ENCODE results near the gene PERM1. TPM values are rescaled to one million over a fixed set of nuclear protein-coding genes. Genes with fewer than 3 reads are reported as not detected.
A peak's percentile ranks its signal among the peaks of the same experiment; 100 is the strongest.

The PERM1 gene
- total and polyA plus RNA-seq, 2 of the 13 experiments (the other 11 are each of a cell fraction or from before 2014, with no cell fraction given) = 0.04 to 0.29 TPM

GRCh38 chr1:998745-998994 is 16.8 kb upstream of the PERM1 start:
- peaks cover 4% of the 10 kb centered on the region; the same call in 1 of the 2 replicates for H4K20me1 ChIP-seq (ENCODE audit: insufficient read depth, low read length)
- H2AFZ ChIP-seq (ENCODE audit: low read length) = no peak overlapping the region
- ChIA-PET POLR2A (interaction anchor here (1.0 to 3.2 kb wide), 3 partner anchors 8 to 61 kb away, joined by 3 to 13 read pairs (median 6); partner anchors contain the start of gene ISG15), CTCF (ENCODE audit: low intra/inter-chr PET ratio, low total read pairs) (no interaction called here)
- DNase-seq (ENCODE audit: low spot score) (no peak), FAIRE-seq (no peak), ATAC-seq (no peak)
- no peaks in the 10 kb centered on the region for H3K9me3 ChIP-seq (ENCODE audit: low read length)
- H3K27me3 ChIP-seq (ENCODE audit: control insufficient read depth in 1 of 2, insufficient read depth in 2 of 2, low read length in 2 of 2) = no peaks in the 10 kb centered on the region
- peak overlapping the region; percentile 97 for H3K27ac ChIP-seq (ENCODE audit: extremely low read length, insufficient read depth, low read length)
- in situ Hi-C loops (cut with HindIII; ENCODE audit: extremely low pct_ligation_motif_present, low pct_unique_long_range_greater_than_20kb) = no loop called here
- no peaks in the 10 kb centered on the region for H3K36me3 ChIP-seq (replicated peaks in 1 of 2; ENCODE audit: control insufficient read depth in 1 of 2, insufficient read depth in 2 of 2, low read length in 2 of 2)
- H3K4me3 ChIP-seq (replicated peaks in 1 of 3; ENCODE audit: insufficient read depth in 1 of 3, low read depth in 2 of 3, low read length in 3 of 3) = peak overlapping the region; percentile 63 to 78 (median 78); a peak in 5 of 6 replicates
- 10% methylated on average over 15 of the region's 27 CpGs for WGBS (ENCODE audit: low lambda C conversion rate)
- intact Hi-C loops (cut with micrococcal nuclease; ENCODE audit: unreplicated experiment) = no loop called here
- H3K4me2 ChIP-seq (ENCODE audit: low read depth, low read length) = peak overlapping the region; percentile 92
- H3K9ac ChIP-seq (ENCODE audit: insufficient read depth, low read depth, low read length) = peak overlapping the region; percentile 84
- 0 out of 2 replicates have a peak, but pooled peaks have one; percentile 23 for TF ChIP-seq ZNF709 (CRISPR knock-in tag; IDR thresholded peaks at IDR 0.05)
- TF ChIP-seq, protein P1, sequence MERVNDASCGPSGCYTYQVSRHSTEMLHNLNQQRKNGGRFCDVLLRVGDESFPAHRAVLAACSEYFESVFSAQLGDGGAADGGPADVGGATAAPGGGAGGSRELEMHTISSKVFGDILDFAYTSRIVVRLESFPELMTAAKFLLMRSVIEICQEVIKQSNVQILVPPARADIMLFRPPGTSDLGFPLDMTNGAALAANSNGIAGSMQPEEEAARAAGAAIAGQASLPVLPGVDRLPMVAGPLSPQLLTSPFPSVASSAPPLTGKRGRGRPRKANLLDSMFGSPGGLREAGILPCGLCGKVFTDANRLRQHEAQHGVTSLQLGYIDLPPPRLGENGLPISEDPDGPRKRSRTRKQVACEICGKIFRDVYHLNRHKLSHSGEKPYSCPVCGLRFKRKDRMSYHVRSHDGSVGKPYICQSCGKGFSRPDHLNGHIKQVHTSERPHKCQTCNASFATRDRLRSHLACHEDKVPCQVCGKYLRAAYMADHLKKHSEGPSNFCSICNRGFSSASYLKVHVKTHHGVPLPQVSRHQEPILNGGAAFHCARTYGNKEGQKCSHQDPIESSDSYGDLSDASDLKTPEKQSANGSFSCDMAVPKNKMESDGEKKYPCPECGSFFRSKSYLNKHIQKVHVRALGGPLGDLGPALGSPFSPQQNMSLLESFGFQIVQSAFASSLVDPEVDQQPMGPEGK (CRISPR knock-in tag; IDR thresholded peaks at IDR 0.05) = peak; percentile 32
- TF ChIP-seq HIC2 (CRISPR knock-in tag; IDR thresholded peaks at IDR 0.05; ENCODE audit: low read depth) = no peak
- TF ChIP-seq ATM (IDR thresholded peaks at IDR 0.05; ENCODE audit: borderline replicate concordance) = no peak
- peaks cover 52% of the 10 kb centered on the region for H3K4me1 ChIP-seq (ENCODE audit: insufficient read depth, low read length)
- peaks cover 9% of the 10 kb centered on the region for H3K79me2 ChIP-seq (ENCODE audit: insufficient read depth, low read length)
- BruUV-seq (replicated peaks) = no TSS peak
